Heart right ventricle (tissue), 16 donors: ENCODE results near the gene PRMT5. TPM values are rescaled to one million over a fixed set of nuclear protein-coding genes. Genes with fewer than 3 reads are reported as not detected.

Source experiments
- ATAC-seq, 8 donors: fragments of 200-7000 bp; cut with Tn5 transposase; one replicate each; pipeline ENCODE4 v1.9.1; 2020; ENCODE audit warnings: mild to moderate bottlenecking in 8 of 8, moderate library complexity in 8 of 8, moderate number of reproducible peaks in 1 of 8
- DNase-seq, 2 donors: peaks; one replicate each; pipeline ENCODE4 v3.0.0-alpha.2; 2020
- H3K27ac ChIP-seq, 10 donors: fragments of 200-600 bp; sonication (generic) in 2 of 10; one replicate each; pipeline versions ENCODE4 v1.5.0 to v1.8.0; 2020 to 2022; ENCODE audit warnings: mild to moderate bottlenecking in 3 of 10
- H3K27me3 ChIP-seq, 7 donors: fragments of 200-600 bp; one replicate each; pipeline ENCODE4 v1.8.0; 2021 to 2022; ENCODE audit warnings: mild to moderate bottlenecking in 2 of 7
- H3K36me3 ChIP-seq, 9 donors: fragments of 200-600 bp; sonication (generic) in 1 of 9; one replicate each; pipeline versions ENCODE4 v1.5.0 to v1.8.0; 2020 to 2022; ENCODE audit warnings: mild to moderate bottlenecking in 2 of 9
- H3K4me1 ChIP-seq, 9 donors: fragments of 200-600 bp; sonication (generic) in 1 of 9; one replicate each; pipeline versions ENCODE4 v1.5.0 to v1.8.0; 2020 to 2022; ENCODE audit warnings: mild to moderate bottlenecking in 4 of 9
- H3K4me3 ChIP-seq, 10 donors: fragments of 200-600 bp; sonication (generic) in 2 of 10; one replicate each; pipeline versions ENCODE4 v1.5.0 to v1.8.0; 2020 to 2022; ENCODE audit warnings: mild to moderate bottlenecking in 7 of 10, moderate library complexity in 2 of 10
- H3K9me3 ChIP-seq, 11 donors: fragments of 200-600 bp in 10 of 11; sonication (generic) in 2 of 11; one replicate each; pipeline versions ENCODE4 v1.5.0 to v1.8.0; 2013 to 2022; ENCODE audit warnings: mild to moderate bottlenecking in 2 of 11, control low read depth in 1 of 11, moderate library complexity in 1 of 11
- CTCF ChIP-seq, 9 donors: fragments of 200-600 bp; sonication (generic) in 2 of 9; IDR thresholded peaks; one replicate each; pipeline versions ENCODE4 v1.5.0 to v1.8.0; 2021 to 2022; ENCODE audit warnings: antibody characterized with exemption in 9 of 9, mild to moderate bottlenecking in 5 of 9, moderate library complexity in 1 of 9
- WGBS, 2 donors: extraction: QIAGEN DNeasy Blood & Tissue Kit; methylation state at CpG; one replicate each; pipeline ENCODE4 v1.1.7; 2013; ENCODE audit warnings: inconsistent platforms in 1 of 2; 5-methylcytosine and 5-hydroxymethylcytosine counted together
- intact Hi-C, 10 donors: fragments of 100-400 bp; cut with DNase I; formaldehyde crosslinking; loops; one replicate each; pipeline versions ENCODE4 v1.11.1 to v1.14.2; 2022
- polyA plus RNA-seq, 2 donors: library from polyadenylated mRNA; stranded (reverse); fragments of 200-250 nt; gene quantifications; one replicate each; pipeline ENCODE4 v1.2.3, GENCODE V29; 2013
- total RNA-seq, 10 donors: library from RNA; stranded (reverse); fragmentation: NEBNext Ultra II Directional in 3 of 10; extraction: Animal tissue kit (Norgen Biotek cat#: 25700) in 3 of 10; gene quantifications; one replicate each; pipeline versions ENCODE4 v1.2.1 to v1.2.4, GENCODE V29; 2021 to 2023
- donor health status: Arrhythmogenic right ventricular cardiomyopathy.
- donor health status: ischemic (EF 13 %, LVEDD 7.1; RV severe dilation, severe dysfunction).
- donor health status: healthy with polysubstance abuse.
- donor health status: DM: no; HTN: yes; CAD: no.
- donor health status: DM: no; HTN: no; CAD: no.
- donor health status: ischemic (EF 25% LVEDD 6.9; RV normal size, moderate dysfunction).
- donor health status: ischemic (EF 25% LVEDD 5.7; RV mildly dilated, moderate dysfunction).
- donor health status: healthy.
- donor health status: DM: yes; HTN: yes; CAD: no.
- donor health status: Ischemic cardiomyopathy.
- donor health status: ischemic (EF 35%, LVEDD 5.7; RV mildly dilated, moderate dysfunction).
- donor health status: nonischemic (EF 11% LVEDD 7.7; RV severe dilation, severe dysfunction).
- donor health status: DM: yes; HTN: yes; CAD: no.
- donor health status: PGD.
- donor health status: ischemic (EF 29% LVEDD 5.4; RV normal size, mild dysfunction).
- donor health status: nonischemic (EF 23%, LVEDD 6.1; RV moderate dilation, normal function).

Gene PRMT5
- total and polyA plus RNA-seq, 12 donors, result 7.8 to 75.1 (median 48.2) TPM

GRCh38 chr14:22885975-22886374 is 43.2 kb downstream of the PRMT5 start:
- intact Hi-C loops, result no loop called here
- Histone ChIP-seq H3K4me1 (peaks cover 0 to 31% (median 7%) of the 10 kb centered on the region in 9 donors), H3K36me3 (no peaks in the 10 kb centered on the region), H3K27me3 (peaks cover 0 to 10% (median 3%) of the 10 kb centered on the region in 7 donors), H3K9me3 (no peaks in the 10 kb centered on the region), H3K27ac (no peak overlapping the region), H3K4me3 (peak overlapping the region in 1 of 10 donors; percentile 67)
- no peak for TF ChIP-seq CTCF (IDR thresholded peaks at IDR 0.05)
- DNase-seq (no peak), ATAC-seq (no peak)
- WGBS, 2 donors, result 88 to 89% methylated on average over 21 of the region's 21 CpGs

- Histone ChIP-seq H3K27ac (no peak overlapping the region), H3K27me3 (peaks cover 0 to 10% (median 3%) of the 10 kb centered on the region in 7 donors), H3K9me3 (no peaks in the 10 kb centered on the region), H3K4me1 (peaks cover 0 to 31% (median 7%) of the 10 kb centered on the region in 9 donors), H3K4me3 (no peak overlapping the region), H3K36me3 (peaks cover 0 to under 1% (median 0%) of the 10 kb centered on the region in 9 donors)
- TF ChIP-seq CTCF (IDR thresholded peaks at IDR 0.05), result no peak
- intact Hi-C loops, result no loop called here
- ATAC-seq, result no peak
- WGBS, 2 donors, result 92 to 94% methylated on average over 11 of the region's 11 CpGs
- no peak for DNase-seq
Observed at GRCh38 chr14:22884738-22885523, 44.2 kb downstream of the PRMT5 start.

GRCh38 chr14:22884076-22884737 is 45.0 kb downstream of the PRMT5 start:
- Histone ChIP-seq H3K27me3 (peaks cover 0 to 10% (median 3%) of the 10 kb centered on the region in 7 donors), H3K27ac (no peak overlapping the region), H3K36me3 (peaks cover 0 to 7% (median 0%) of the 10 kb centered on the region in 9 donors), H3K4me1 (peaks cover 0 to 31% (median 7%) of the 10 kb centered on the region in 9 donors), H3K9me3 (no peaks in the 10 kb centered on the region), H3K4me3 (no peak overlapping the region)
- intact Hi-C loops, result no loop called here
- no peak for ATAC-seq
- TF ChIP-seq CTCF (IDR thresholded peaks at IDR 0.05), result no peak
- no peak for DNase-seq
- 88 to 93% methylated on average over 7 of the region's 7 CpGs for WGBS, 2 donors

GRCh38 chr14:22883173-22883976 is 45.8 kb downstream of the PRMT5 start, which contains the start of gene REM2:
TSS of gene REM2 (plus strand) at chr14:22883222. CDS start at chr14:22883288, 66 bp downstream.
- no peak within 1 kb of the TSS for H3K27ac ChIP-seq
- H3K27me3 ChIP-seq, result peaks cover 0 to 10% (median 3%) of the 10 kb centered on the region in 7 donors
- ATAC-seq (no peak), DNase-seq (no peak)
- peaks cover 0 to 16% (median under 1%) of the 10 kb centered on the region in 9 donors for H3K36me3 ChIP-seq
- intact Hi-C loops, result no loop called here
- 29 to 31% methylated on average over 15 of the region's 15 CpGs for WGBS, 2 donors
- H3K9me3 ChIP-seq, result no peaks in the 10 kb centered on the region
- H3K4me3 ChIP-seq, result no peak within 1 kb of the TSS
- H3K4me1 ChIP-seq, result peaks cover 0 to 30% (median 7%) of the 10 kb centered on the region in 9 donors
- no peak for TF ChIP-seq CTCF (IDR thresholded peaks at IDR 0.05)
